Thyroid gland (tissue), 4 donors: ENCODE measurements around the gene APRT. TPM values are rescaled to one million over a fixed set of nuclear protein-coding genes. Genes with fewer than 3 reads are reported as not detected.

Experiments used
- DNase-seq, 2 donors: peaks; one replicate each; pipeline ENCODE4 v3.0.0-alpha.2; 2019
- H3K27ac ChIP-seq, 3 donors: fragments of 200-600 bp; sonication (generic); 1 replicate in 2 of 3; 2 replicates in 1 of 3; pipeline ENCODE4 v1.5.1; 2016 to 2019; ENCODE audit warnings: mild to moderate bottlenecking in 1 of 3, moderate library complexity in 1 of 3
- H3K27me3 ChIP-seq: fragments of 200-600 bp; sonication (generic); one replicate; pipeline ENCODE4 v1.5.1; 2019
- H3K36me3 ChIP-seq, 2 donors: fragments of 200-600 bp; sonication (generic); one replicate each; pipeline ENCODE4 v1.5.1; 2016 to 2019
- H3K4me1 ChIP-seq, 2 donors: fragments of 200-600 bp; sonication (generic); one replicate each; pipeline ENCODE4 v1.5.1; 2017 to 2019
- H3K4me3 ChIP-seq, 3 donors: fragments of 200-600 bp; sonication (generic); replicated peaks in 1 of 3; 1 replicate in 2 of 3; 2 replicates in 1 of 3; pipeline ENCODE4 v1.5.1; 2016; ENCODE audit warnings: mild to moderate bottlenecking in 1 of 3
- H3K9me3 ChIP-seq: fragments of 200-600 bp; sonication (generic); one replicate; pipeline ENCODE4 v1.5.1; 2017
- POLR2A ChIP-seq, 2 donors: fragments of 450-650 bp; IDR thresholded peaks; one replicate each; pipeline ENCODE4 v1.6.1; 2017; ENCODE audit warnings: antibody characterized with exemption in 2 of 2, mild to moderate bottlenecking in 2 of 2, moderate library complexity in 1 of 2
- WGBS, 2 donors: methylation state at CpG; one replicate each; pipeline ENCODE4 v1.1.5; 2017; 5-methylcytosine and 5-hydroxymethylcytosine counted together
- intact Hi-C: fragments of 100-400 bp; cut with DNase I; formaldehyde crosslinking; loops from one replicate; pipeline ENCODE4 v1.15.1; 2023
- total RNA-seq, 4 donors: library from RNA; depleted of rRNA; stranded (reverse); fragments of >200 nt; gene quantifications; one replicate each; pipeline ENCODE4 v1.2.3, GENCODE V29; 2016
- TF ChIP-seq, protein P1 (sequence below), 6 experiments: fragments of 200-600 bp in 3 of 6; fragments of 450-650 bp in 3 of 6; sonication (generic) in 3 of 6; IDR thresholded peaks; one replicate each; pipeline ENCODE4 v1.5.1; 2016 to 2019; ENCODE audit warnings: antibody characterized with exemption in 6 of 6, mild to moderate bottlenecking in 2 of 6, inconsistent platforms in 1 of 6, moderate library complexity in 1 of 6

Gene APRT
- total RNA-seq, 4 donors from 2014 or later, result 88.9 to 182 (median 118) TPM

DNA sequence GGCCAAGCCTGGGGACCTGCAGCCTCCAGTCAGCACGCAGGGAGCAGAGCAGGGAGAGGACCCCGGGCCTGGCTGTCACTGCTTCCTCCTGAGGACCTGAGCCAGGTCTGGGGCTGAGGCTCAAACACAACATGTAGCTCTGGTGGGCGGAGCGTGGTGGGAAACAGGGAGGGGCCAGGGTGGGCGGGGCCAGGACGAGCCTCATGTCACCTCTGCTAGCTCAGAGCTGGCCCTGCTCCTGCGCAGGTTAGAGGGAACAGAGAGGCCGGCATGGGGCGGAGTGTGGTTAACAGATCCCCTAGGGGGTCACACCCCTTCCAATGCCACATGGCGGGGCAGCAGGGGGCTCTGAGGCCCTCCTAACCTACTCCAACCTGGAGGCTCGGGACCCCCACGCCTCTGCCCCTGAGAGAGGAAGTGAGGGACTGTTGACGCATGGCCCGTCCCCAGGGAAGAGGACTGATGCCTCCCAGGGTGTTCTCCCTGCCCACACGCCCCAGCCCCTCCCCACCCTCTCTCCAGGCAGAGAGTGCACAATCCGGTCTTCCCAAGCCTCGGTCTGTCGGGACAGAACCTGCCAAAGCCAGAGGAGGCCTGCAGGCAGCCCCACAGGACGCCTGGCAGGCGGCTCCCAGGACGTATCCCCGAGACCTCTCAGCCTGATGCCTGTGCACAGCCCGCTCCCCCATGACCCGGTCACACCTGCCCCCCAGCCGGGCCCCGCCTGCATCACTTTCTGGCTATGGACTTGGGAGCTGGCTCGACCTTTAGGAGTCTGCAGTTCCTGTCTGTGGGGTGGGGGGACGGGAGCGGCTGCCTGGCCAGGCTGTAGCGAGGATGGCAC is 41.9 kb downstream of the APRT start:
- TF ChIP-seq POLR2A (IDR thresholded peaks at IDR 0.05), result peak in 1 of 2 donors; percentile 48
- TF ChIP-seq, protein P1, sequence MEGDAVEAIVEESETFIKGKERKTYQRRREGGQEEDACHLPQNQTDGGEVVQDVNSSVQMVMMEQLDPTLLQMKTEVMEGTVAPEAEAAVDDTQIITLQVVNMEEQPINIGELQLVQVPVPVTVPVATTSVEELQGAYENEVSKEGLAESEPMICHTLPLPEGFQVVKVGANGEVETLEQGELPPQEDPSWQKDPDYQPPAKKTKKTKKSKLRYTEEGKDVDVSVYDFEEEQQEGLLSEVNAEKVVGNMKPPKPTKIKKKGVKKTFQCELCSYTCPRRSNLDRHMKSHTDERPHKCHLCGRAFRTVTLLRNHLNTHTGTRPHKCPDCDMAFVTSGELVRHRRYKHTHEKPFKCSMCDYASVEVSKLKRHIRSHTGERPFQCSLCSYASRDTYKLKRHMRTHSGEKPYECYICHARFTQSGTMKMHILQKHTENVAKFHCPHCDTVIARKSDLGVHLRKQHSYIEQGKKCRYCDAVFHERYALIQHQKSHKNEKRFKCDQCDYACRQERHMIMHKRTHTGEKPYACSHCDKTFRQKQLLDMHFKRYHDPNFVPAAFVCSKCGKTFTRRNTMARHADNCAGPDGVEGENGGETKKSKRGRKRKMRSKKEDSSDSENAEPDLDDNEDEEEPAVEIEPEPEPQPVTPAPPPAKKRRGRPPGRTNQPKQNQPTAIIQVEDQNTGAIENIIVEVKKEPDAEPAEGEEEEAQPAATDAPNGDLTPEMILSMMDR (IDR thresholded peaks at IDR 0.05), result no peak
- intact Hi-C loops, result no loop called here
- Histone ChIP-seq H3K9me3 (no peaks in the 10 kb centered on the region), H3K4me3 (peak overlapping the region in 1 of 3 donors; percentile 5), H3K4me1 (peaks cover 60 to 95% of the 10 kb centered on the region in 2 donors), H3K27me3 (no peaks in the 10 kb centered on the region), H3K27ac (peak overlapping the region; percentile 75 to 93 (median 91)), H3K36me3 (no peaks in the 10 kb centered on the region)
- 4 to 47% methylated on average over 4 to 13 of the region's 30 CpGs for WGBS, 2 donors
- peak; percentile 85 to 87 for DNase-seq

GRCh38 chr16:88768071-88768783 is 43.5 kb downstream of the APRT start:
- Histone ChIP-seq H3K36me3 (no peaks in the 10 kb centered on the region), H3K4me3 (no peak overlapping the region), H3K9me3 (no peaks in the 10 kb centered on the region), H3K27me3 (no peaks in the 10 kb centered on the region), H3K27ac (peak overlapping the region; percentile 75 to 93 (median 91)), H3K4me1 (peaks cover 76 to 97% of the 10 kb centered on the region in 2 donors)
- 16 to 27% methylated on average over 12 to 16 of the region's 24 CpGs for WGBS, 2 donors
- peak; percentile 95 to 97 for DNase-seq
- intact Hi-C loops, result no loop called here
- TF ChIP-seq POLR2A (IDR thresholded peaks at IDR 0.05), result peak in 1 of 2 donors; percentile 18
- TF ChIP-seq, protein P1 (IDR thresholded peaks at IDR 0.05), result peak in 1 of 6 experiments; percentile 18

DNA sequence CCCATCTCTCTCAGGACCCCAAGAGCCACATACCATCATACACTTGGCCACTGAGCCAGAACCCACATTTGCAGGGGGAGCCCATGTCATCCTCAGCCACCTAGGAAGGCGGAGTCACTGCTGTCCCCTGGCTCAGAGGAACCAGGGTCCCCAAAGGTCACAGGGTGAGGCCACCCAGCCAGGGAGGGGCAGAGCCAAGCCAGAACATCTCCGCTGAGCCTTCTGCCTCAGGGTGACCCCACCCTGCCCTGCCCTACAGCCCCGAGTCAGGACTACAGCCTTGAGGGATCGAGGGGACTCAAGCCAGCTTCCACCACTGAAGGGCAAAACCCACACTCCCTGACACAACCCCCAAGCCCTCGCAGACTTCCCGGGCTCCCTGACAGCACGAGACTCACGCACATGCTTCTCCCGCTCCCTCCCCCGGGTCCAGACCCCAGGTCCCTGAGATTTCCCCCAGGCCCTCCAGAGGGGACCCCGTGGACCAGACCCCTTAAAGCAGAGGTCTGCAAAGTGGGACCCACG is 44.1 kb downstream of the APRT start:
- no peaks in the 10 kb centered on the region for H3K9me3 ChIP-seq
- H3K27me3 ChIP-seq, result no peaks in the 10 kb centered on the region
- WGBS, 2 donors, result 57 to 77% methylated on average over 3 to 9 of the region's 12 CpGs
- H3K4me3 ChIP-seq, result no peak overlapping the region
- H3K27ac ChIP-seq, result peak overlapping the region; percentile 75 to 93 (median 91)
- intact Hi-C loops, result no loop called here
- H3K36me3 ChIP-seq, result no peaks in the 10 kb centered on the region
- TF ChIP-seq, protein P1 (IDR thresholded peaks at IDR 0.05), result no peak
- no peak for TF ChIP-seq POLR2A (IDR thresholded peaks at IDR 0.05)
- peaks cover 82 to 99% of the 10 kb centered on the region in 2 donors for H3K4me1 ChIP-seq
- no peak for DNase-seq

- Histone ChIP-seq H3K27me3 (no peaks in the 10 kb centered on the region), H3K27ac (peak overlapping the region; percentile 75 to 93 (median 91)), H3K4me3 (no peak overlapping the region), H3K4me1 (peaks cover 84 to 100% of the 10 kb centered on the region in 2 donors), H3K9me3 (no peaks in the 10 kb centered on the region), H3K36me3 (no peaks in the 10 kb centered on the region)
- TF ChIP-seq, protein P1 (IDR thresholded peaks at IDR 0.05), result no peak
- no peak for TF ChIP-seq POLR2A (IDR thresholded peaks at IDR 0.05)
- no peak for DNase-seq
- intact Hi-C loops, result no loop called here
- WGBS, 2 donors, result 83 to 86% methylated on average over 11 of the region's 11 CpGs
Measured at GRCh38 chr16:88766975-88767374, 44.8 kb downstream of the APRT start.
